WERI-Rb-1 (cell line): ENCODE measurements around the gene UGP2.
"Not testable (repeated sequence)": the region's sequence is repeated elsewhere in the genome, so short reads cannot be mapped to it uniquely, and the experiment has no call there.

Source experiments
- DNase-seq: peaks from one replicate; pipeline ENCODE4 v3.0.0-alpha.2; 2020
- H3K27ac ChIP-seq: fragments of 250-450 bp; sonication (Bioruptor Pico); 2 replicates; pipeline ENCODE4 v1.5.1; 2020; ENCODE audit warnings: mild to moderate bottlenecking, moderate library complexity
- H3K27me3 ChIP-seq: fragments of 250-450 bp; sonication (Bioruptor Pico); 2 replicates; pipeline ENCODE4 v1.5.1; 2021; ENCODE audit warnings: mild to moderate bottlenecking, low read depth, moderate library complexity; ENCODE audit not compliant: insufficient read depth, severe bottlenecking
- H3K36me3 ChIP-seq: fragments of 250-450 bp; sonication (Bioruptor Pico); 2 replicates; pipeline ENCODE4 v1.5.1; 2020; ENCODE audit warnings: mild to moderate bottlenecking, moderate library complexity
- H3K4me3 ChIP-seq: 2 replicates; pipeline ENCODE4 v1.5.1; 2011; ENCODE audit warnings: low read depth, mild to moderate bottlenecking, control low read depth, low read length
- H3K9me3 ChIP-seq: fragments of 250-450 bp; sonication (Bioruptor Pico); 2 replicates; pipeline ENCODE4 v1.5.1; 2021; ENCODE audit warnings: mild to moderate bottlenecking, moderate library complexity; ENCODE audit not compliant: severe bottlenecking
- TF ChIP-seq, protein P1 (sequence below): IDR thresholded peaks from 2 replicates; pipeline ENCODE4 v1.5.1; 2011; ENCODE audit warnings: low read depth, mild to moderate bottlenecking, control low read depth, inconsistent platforms, low read length

Gene UGP2

DNA sequence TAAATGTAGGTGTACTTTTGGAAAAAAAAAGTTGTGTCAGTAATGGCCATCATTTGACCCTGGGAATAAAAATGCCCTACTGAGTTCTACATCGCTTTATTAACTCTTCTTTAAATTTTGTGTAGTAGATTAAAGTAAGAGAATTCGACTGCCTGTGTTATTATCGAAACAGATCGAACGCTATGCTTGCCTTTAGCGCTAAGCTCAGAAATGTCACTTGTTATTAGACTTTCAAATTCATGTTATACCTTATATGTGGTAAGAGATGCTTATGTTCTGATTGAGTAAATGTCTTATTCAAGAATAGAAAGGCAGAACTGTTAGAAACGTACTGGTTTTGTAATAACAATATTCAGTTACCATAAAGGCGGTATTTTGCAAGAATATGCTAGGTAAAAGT is 1.4 kb downstream of the UGP2 start:
- TF ChIP-seq, protein P1, sequence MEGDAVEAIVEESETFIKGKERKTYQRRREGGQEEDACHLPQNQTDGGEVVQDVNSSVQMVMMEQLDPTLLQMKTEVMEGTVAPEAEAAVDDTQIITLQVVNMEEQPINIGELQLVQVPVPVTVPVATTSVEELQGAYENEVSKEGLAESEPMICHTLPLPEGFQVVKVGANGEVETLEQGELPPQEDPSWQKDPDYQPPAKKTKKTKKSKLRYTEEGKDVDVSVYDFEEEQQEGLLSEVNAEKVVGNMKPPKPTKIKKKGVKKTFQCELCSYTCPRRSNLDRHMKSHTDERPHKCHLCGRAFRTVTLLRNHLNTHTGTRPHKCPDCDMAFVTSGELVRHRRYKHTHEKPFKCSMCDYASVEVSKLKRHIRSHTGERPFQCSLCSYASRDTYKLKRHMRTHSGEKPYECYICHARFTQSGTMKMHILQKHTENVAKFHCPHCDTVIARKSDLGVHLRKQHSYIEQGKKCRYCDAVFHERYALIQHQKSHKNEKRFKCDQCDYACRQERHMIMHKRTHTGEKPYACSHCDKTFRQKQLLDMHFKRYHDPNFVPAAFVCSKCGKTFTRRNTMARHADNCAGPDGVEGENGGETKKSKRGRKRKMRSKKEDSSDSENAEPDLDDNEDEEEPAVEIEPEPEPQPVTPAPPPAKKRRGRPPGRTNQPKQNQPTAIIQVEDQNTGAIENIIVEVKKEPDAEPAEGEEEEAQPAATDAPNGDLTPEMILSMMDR: no peak
- peaks cover 4% of the 10 kb centered on the region for H3K36me3 ChIP-seq
- H3K27me3 ChIP-seq: no peaks in the 10 kb centered on the region
- no peak for DNase-seq
- no peaks in the 10 kb centered on the region for H3K9me3 ChIP-seq
- no peak overlapping the region for H3K27ac ChIP-seq
- peak overlapping the region; percentile 93 for H3K4me3 ChIP-seq

DNA sequence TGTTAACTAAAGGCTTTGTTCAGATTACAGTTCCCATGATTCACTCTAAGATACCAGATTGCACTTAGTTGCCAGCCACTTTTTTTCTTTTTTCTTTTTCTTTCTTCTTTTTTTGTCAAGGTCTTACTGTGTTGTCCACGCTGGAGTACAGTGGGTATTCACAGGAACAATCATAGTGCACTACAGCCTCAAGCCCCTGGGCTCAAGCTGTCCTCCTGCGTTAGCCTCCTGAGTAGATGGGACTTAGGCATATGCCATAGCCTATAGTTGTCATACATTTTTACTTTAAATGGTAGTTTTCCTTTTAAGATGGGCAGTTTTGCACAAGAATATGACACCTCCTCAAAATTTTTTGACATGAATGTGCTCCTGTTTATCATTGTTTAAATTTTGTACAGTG is 2.1 kb downstream of the UGP2 start:
- H3K27me3 ChIP-seq: no peaks in the 10 kb centered on the region
- H3K4me3 ChIP-seq: no peak overlapping the region
- TF ChIP-seq, protein P1: no peak
- H3K27ac ChIP-seq: no peak overlapping the region
- no peak for DNase-seq
- peaks cover 4% of the 10 kb centered on the region for H3K36me3 ChIP-seq
- H3K9me3 ChIP-seq: no peaks in the 10 kb centered on the region

DNA sequence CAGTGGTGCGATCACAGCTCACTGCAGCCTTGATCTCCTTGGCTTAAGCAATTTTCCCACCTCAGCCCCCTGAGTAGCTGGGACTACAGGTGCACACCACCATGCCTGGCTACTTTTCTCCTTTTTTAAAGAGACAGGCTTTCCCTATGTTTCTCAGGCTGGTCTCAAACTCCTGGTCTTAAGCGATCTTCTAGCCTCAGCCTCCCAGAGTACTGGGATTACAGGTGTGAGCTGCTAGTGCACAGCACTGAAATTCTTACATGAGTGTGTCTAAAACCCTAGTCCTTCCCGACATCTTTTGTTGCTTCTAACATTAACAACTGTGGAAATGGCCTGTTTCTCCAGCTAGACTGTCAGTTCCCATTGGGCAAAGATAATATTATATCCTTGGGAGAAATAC is 2.9 kb downstream of the UGP2 start:
- H3K27ac ChIP-seq: no peak overlapping the region
- no peaks in the 10 kb centered on the region for H3K27me3 ChIP-seq
- no peak overlapping the region for H3K4me3 ChIP-seq
- no peak for DNase-seq
- H3K36me3 ChIP-seq: peaks cover 4% of the 10 kb centered on the region
- TF ChIP-seq, protein P1: no peak
- H3K9me3 ChIP-seq: no peaks in the 10 kb centered on the region

DNA sequence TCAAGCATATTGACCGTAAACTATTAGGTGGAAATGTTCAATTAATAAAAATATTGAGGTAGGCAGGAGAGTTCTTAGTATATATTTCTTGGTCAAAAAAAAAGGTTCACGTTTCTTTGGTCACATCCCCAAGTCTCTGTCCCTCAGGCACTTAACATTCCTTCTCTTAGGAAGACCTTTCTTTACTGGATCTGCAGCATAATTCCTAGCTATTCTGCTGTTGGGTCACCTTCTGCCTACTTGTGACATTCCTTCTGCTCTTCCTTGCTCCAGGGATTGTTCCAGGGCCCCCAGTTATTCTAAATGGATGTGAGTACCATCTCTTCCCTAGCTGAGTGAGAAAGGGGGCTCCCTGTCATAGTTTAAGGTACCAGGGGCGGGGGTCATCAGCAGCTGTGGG is 4.2 kb downstream of the UGP2 start:
- no peak for DNase-seq
- TF ChIP-seq, protein P1: no peak
- Histone ChIP-seq H3K36me3 (peaks cover 4% of the 10 kb centered on the region), H3K27me3 (no peaks in the 10 kb centered on the region), H3K9me3 (no peaks in the 10 kb centered on the region), H3K4me3 (no peak overlapping the region), H3K27ac (no peak overlapping the region)

DNA sequence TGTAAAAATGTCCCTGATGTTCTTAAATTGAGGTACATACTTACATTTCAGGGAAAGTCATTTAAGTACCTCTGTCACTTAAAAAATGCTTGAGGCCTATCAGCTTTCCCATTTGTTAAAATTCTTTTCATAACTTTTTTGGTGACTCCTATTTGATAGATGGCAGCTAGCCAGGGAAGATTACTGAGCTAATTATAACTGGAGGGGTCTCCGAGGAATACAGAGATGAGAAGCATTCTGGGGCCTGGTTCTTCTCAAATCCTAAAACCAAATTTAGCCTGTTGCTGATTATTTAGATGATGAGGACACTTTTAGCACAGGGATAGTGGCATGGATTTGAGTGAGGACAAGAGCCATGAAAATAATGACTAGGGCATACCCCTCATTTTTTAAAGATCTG is 4.8 kb downstream of the UGP2 start:
- H3K36me3 ChIP-seq: no peaks in the 10 kb centered on the region; the same call in 1 of the 2 replicates
- H3K4me3 ChIP-seq: no peak overlapping the region
- H3K27ac ChIP-seq: no peak overlapping the region
- DNase-seq: no peak
- no peaks in the 10 kb centered on the region for H3K9me3 ChIP-seq
- TF ChIP-seq, protein P1: no peak
- no peaks in the 10 kb centered on the region for H3K27me3 ChIP-seq

DNA sequence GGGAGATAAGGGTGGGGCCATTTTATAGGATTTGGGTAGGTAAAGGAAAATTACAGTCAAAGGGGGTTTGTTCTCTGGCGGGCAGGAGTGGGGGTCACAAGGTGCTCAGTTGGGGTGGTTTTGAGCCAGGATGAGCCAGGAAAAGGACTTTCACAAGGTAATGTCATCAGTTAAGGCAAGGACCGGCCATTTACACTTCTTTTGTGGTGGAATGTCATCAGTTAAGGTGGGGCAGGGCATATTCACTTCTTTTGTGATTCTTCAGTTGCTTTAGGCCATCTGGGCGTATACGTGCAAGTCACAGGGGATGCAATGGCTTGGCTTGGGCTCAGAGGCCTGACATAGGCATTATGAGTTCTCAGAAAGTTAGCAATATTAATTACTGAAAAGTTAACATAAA is 5.9 kb downstream of the UGP2 start:
- not testable (repeated sequence) for H3K36me3 ChIP-seq, H3K4me3 ChIP-seq, H3K27me3 ChIP-seq, H3K9me3 ChIP-seq, H3K27ac ChIP-seq, DNase-seq
